ENCODE data around the gene GRIP1.

Gene GRIP1

DNA sequence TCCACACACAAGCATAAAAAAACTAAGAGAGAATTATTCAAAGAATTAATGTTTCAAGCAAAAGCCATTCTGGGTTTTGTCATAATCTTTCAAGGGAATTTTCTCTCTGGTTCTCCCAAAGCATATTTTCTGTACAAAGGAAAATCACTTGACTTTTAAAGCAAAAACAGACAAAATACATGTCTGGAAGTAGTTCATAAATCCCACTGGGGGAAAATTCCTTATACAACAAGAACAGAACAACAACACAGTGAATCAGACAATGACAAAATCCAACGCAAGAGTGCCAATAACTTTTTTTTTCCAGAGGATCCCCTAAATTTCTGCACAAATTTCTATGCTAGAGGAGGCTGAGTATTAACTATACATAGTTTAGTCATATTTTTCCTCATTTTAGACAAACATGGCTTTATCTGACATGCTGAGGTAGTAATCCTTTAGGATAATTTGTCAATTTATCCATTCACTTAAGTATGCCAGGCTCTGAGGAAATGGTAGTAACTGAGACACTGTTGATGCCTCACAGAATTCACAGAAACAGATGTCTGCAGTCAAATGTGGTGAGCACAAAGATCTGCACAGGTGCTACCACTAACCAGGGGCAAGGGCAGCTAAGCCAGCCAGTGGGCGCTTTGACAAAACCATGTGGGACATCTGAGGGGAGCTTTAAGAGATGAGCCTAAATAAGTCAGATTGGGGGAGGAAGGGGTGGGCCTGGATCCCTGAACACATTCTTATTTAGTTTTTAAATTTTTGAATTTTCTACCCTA lies 38.0 kb downstream of the GRIP1 start:
- H3K4me3 ChIP-seq (ENCODE audit: low read depth, low read length): no peak overlapping the region
- TF ChIP-seq, protein P1, sequence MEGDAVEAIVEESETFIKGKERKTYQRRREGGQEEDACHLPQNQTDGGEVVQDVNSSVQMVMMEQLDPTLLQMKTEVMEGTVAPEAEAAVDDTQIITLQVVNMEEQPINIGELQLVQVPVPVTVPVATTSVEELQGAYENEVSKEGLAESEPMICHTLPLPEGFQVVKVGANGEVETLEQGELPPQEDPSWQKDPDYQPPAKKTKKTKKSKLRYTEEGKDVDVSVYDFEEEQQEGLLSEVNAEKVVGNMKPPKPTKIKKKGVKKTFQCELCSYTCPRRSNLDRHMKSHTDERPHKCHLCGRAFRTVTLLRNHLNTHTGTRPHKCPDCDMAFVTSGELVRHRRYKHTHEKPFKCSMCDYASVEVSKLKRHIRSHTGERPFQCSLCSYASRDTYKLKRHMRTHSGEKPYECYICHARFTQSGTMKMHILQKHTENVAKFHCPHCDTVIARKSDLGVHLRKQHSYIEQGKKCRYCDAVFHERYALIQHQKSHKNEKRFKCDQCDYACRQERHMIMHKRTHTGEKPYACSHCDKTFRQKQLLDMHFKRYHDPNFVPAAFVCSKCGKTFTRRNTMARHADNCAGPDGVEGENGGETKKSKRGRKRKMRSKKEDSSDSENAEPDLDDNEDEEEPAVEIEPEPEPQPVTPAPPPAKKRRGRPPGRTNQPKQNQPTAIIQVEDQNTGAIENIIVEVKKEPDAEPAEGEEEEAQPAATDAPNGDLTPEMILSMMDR (IDR thresholded peaks at IDR 0.05; ENCODE audit: low read depth, low read length): no peak
- in situ Hi-C loops (cut with HindIII; ENCODE audit: low sequenced_read_pairs): no loop called here
- DNase-seq (ENCODE audit: low read depth, low spot score): no peak

DNA sequence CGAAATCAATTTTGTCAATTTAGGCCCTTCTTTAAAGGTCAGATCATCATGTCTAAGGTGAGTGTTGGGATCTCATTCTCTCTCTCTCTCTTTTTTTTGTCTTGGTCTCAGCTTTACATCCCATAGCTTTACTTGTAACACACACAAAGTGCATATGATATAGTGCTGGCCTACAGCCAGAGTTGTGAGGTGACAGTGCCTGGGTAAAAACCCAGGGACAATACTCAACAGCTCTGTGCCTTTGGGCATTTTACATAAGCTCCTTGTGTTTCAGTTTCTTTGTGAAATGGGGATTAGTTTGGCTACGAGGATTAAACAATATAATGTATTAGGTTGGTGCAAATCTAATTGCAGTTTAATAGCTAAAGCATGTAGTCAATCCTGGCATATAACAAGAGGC lies 40.2 kb downstream of the GRIP1 start:
- DNase-seq (ENCODE audit: low read depth, low spot score): no peak
- in situ Hi-C loops (cut with HindIII; ENCODE audit: low sequenced_read_pairs): no loop called here
- no peak overlapping the region for H3K4me3 ChIP-seq (ENCODE audit: low read depth, low read length)
- TF ChIP-seq, protein P1 (IDR thresholded peaks at IDR 0.05; ENCODE audit: low read depth, low read length): no peak

DNA sequence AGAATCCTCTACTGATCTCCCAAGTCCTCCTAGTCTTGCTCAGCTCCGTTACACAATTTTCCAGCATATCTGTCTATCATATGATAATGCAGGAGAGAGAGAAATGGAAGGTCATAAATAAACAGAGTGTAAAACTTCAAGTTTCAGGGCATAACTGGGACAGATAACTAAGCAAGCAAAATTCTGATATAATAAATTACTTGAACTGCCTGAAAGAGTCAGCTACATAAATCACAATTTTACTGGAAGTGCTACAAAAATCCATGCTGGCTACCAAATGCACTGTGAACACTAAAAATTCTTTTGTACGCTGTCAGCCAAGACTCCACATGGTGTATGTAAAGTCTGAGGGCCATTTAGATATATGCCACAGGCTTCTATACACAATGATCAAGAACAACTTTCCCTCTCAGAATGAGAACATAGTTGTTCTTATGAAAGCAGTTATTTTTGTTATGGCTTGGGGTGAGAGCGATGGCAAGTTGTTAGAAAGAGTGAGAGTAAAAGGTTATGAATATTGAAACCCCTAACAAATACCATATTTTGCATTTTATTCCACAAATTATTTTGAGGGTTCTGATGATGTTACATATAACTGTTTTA lies 41.1 kb downstream of the GRIP1 start:
- in situ Hi-C loops (cut with HindIII; ENCODE audit: low sequenced_read_pairs): no loop called here
- DNase-seq (ENCODE audit: low read depth, low spot score): peak; percentile 14
- no peak overlapping the region for H3K4me3 ChIP-seq (ENCODE audit: low read depth, low read length)
- TF ChIP-seq, protein P1 (IDR thresholded peaks at IDR 0.05; ENCODE audit: low read depth, low read length): no peak

DNA sequence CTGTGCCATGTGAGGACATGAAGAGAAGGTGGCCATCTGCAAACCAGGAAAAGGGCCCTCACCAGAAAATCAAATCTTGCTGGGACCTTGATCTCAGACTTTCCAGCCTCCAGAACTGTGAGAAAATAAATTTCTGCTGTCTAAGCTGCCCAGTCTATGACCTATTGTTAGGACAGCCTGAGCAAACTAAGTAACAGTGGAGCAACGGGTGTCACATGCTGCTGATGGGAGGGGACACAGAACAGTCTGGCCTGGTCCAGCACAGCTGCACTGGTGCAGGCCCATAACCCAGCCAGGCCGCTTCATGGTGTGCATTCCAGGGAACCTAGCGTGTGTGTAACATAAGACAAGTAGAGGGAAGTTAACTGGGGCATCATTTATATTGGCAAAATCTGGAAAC lies 42.1 kb downstream of the GRIP1 start:
- TF ChIP-seq, protein P1 (IDR thresholded peaks at IDR 0.05; ENCODE audit: low read depth, low read length): no peak
- H3K4me3 ChIP-seq (ENCODE audit: low read depth, low read length): no peak overlapping the region
- in situ Hi-C loops (cut with HindIII; ENCODE audit: low sequenced_read_pairs): no loop called here
- DNase-seq (ENCODE audit: low read depth, low spot score): no peak

DNA sequence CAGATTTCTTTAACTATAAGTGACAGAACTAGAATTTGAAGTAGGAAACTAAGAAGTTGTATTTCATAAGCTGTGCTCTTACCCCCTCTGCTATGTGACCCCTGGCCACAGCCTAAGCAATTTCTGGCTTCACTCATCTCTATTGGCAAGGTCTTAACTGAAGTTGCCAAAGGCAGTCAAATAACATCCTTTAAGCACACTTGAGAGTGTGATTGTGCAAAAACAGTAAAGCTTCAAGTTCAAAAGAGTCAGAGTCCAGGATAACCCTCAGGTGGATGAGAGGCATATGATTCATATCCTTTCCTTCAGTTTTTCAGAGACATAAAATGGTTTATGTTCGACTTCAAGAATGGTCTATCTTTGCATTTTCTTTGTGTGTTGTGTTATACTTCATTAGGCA lies 45.2 kb downstream of the GRIP1 start:
- DNase-seq (ENCODE audit: low read depth, low spot score): peak; percentile 33
- no peak overlapping the region for H3K4me3 ChIP-seq (ENCODE audit: low read depth, low read length)
- in situ Hi-C loops (cut with HindIII; ENCODE audit: low sequenced_read_pairs): no loop called here
- TF ChIP-seq, protein P1 (IDR thresholded peaks at IDR 0.05; ENCODE audit: low read depth, low read length): no peak

DNA sequence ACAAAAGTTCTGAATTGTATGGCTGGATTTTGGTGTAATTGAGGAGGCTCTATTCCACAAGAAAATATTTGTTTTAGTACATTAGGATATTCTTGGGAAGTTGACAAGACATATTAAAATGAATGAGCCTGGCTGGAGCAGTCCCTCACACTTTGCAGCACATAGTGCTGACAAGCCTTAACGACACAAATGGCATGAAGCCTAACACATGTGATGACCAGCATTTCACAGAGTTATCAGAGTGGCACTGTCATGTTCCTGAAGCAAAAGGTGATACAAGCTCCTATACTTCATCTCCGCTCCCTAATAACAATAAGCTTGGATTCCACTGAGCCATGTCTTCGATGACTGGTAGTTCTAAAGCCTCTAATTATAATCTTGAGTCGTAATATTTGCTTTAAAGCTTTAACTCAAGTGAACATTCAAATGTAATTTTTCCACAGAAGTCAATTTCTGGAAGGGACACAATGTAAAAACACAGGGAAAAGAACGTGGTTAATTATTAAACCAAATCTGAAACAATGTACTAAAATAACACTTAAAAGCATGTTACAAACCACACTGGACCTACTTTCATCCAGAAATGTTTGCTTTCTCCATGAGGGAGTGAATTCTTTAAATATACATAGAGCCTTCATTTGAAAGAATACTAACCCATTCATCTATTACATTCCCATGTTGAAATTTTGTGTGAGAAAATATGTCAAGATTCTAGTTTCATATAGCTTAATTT lies 49.6 kb downstream of the GRIP1 start:
- TF ChIP-seq, protein P1 (IDR thresholded peaks at IDR 0.05; ENCODE audit: low read depth, low read length): no peak
- DNase-seq (ENCODE audit: low read depth, low spot score): no peak
- H3K4me3 ChIP-seq (ENCODE audit: low read depth, low read length): no peak overlapping the region
- in situ Hi-C loops (cut with HindIII; ENCODE audit: low sequenced_read_pairs): no loop called here
